DND-41 (cell line): ENCODE results near the gene TBC1D2B.

Source experiments
- CTCF ChIP-seq: IDR thresholded peaks from 2 replicates; pipeline ENCODE4 v1.5.1; 2012; ENCODE audit warnings: borderline replicate concordance, low read length, moderate library complexity, mild to moderate bottlenecking; ENCODE audit not compliant: poor library complexity, severe bottlenecking; ENCODE audit errors: extremely low read depth
- EZH2 ChIP-seq: IDR thresholded peaks from 3 replicates; pipeline ENCODE4 v1.6.1; 2012; ENCODE audit warnings: borderline replicate concordance, low read depth, mild to moderate bottlenecking, moderate library complexity, low read length, inconsistent platforms; ENCODE audit not compliant: severe bottlenecking

- no peak for TF ChIP-seq CTCF
- no peak for TF ChIP-seq EZH2
Observed at GRCh38 chr15:78107471-78107870, 30.0 kb upstream of the TBC1D2B start.
